ENCODE measurements around the gene MRPS21.
A peak's percentile ranks its signal among the peaks of the same experiment; 100 is the strongest.
"Not testable (repeated sequence)": the region's sequence is repeated elsewhere in the genome, so short reads cannot be mapped to it uniquely, and the experiment has no call there.

The MRPS21 gene

DNA sequence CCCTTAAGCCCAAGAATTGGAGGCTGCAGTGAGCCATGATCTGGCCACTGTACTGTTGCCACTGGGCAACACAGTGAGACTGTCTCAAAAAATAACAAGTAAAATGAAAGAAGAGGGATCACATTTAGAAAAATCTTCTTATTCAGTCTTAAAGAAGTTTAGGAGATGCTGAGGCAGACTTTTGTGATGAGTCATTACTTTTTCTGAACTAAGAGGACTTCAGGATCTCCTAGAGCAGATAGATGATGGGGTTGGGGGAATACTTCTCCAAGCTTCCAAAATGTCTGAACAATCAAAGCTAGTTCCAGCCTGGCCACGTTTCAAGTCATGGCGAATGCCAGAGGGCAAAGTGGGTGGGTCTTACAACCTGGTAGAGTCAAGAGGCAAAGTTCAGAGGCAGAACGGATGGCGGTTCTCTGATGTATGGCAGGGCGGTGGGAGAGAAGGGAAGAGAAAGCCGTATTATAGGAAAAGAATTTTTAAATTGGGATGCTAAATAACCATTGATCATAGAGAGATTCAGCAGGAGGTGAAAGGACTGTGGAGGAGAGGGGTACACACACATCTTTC, 13.4 kb upstream of the MRPS21 start:
- H3K4me3 ChIP-seq (ENCODE audit: low read length): no peak overlapping the region
- DNase-seq (ENCODE audit: low read depth, low spot score): no peak

DNA sequence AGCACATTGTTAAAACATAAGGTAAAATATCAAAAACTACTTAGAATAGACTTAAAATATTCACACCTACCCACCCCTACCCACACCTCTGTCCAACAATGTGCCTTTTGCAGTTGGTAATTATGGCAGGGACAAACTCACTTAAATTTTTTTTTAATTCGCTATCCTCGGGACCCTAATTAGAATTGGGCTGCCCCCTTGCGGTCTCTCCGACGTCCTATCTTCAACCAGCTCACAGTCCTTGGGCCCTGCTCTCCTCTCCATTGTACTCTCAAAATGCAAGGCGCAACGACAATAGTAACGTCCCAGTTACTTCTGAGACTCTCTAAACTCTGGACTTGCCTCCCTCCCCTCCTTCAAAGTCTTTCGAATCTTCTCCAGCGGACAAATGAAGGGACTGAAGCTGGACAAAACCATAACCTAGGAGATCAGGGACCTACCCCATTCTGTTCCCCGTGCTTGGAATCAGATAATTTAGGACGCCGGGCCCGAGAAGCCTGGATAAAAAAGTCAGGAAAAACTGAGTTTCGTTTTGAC, 12.4 kb upstream of the MRPS21 start:
- H3K4me3 ChIP-seq (ENCODE audit: low read length): no peak overlapping the region
- DNase-seq (ENCODE audit: low read depth, low spot score): peak; percentile 34

DNA sequence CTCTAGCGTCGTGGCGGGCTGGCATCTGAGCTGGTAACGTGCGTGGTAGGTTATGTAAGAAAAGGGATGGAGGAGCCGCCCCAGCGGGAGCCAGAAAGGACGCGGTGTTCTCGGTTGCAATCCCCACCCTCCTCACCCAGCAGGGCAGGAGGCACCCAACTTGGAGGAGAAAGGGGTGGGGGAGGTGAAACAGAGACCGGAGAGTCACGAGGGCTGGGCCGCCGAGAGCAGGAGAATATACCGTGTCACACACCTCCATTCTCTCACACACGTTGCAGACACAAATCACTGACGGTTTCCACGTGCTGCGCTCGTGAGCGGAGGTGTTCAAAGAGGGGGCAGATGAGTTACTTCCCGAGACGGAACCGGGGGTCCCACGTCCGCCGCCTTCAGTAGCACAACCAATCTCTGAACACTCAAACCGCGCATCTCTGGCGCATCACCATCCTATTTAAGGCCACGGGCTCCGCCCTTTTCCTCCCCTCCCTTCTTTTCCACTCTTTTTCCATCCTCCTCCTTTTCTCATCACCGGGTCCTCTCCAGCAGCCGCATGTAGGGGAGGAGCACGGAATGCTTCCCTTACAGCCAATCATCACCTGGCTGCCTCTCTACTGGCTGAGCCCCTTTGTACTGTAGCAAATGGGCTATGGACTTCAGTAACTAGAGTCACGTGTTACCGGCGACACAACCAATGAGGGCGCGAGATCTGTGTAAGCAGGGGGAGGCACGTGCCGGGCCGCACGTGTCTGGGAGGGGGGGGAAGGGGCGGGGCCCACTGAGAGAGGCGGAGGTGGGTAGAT, 11.7 kb upstream of the MRPS21 start, which contains the start of gene CIART:
Gene CIART (plus strand): TSS at position 797 of the 800 bp plus-strand sequence. CDS start 714 bp downstream, outside the sequence.
- DNase-seq (ENCODE audit: low read depth, low spot score): peak; percentile 33
- no peak within 1 kb of the TSS for H3K4me3 ChIP-seq (ENCODE audit: low read length)

DNA sequence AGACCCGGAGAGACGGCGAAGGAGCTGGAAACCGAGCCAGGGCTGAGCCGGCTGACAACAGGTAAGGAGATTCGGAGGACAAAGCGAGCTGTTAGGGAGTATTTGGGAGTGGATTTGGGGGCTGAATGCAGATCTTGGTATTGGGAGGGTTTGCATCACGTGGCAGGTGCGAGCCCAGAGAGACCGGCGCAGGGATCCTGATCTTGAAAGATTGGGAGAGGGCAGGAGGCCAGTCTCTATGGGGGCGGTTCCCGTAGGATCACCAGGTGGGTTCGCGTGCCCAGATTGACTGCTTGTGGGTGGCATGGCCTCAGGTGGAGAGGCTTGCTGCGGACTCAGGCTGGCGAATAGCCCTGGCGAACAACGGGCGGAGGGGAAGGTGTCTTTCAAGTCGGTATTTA, 11.1 kb upstream of the MRPS21 start:
- H3K4me3 ChIP-seq (ENCODE audit: low read length): no peak overlapping the region
- DNase-seq (ENCODE audit: low read depth, low spot score): no peak

DNA sequence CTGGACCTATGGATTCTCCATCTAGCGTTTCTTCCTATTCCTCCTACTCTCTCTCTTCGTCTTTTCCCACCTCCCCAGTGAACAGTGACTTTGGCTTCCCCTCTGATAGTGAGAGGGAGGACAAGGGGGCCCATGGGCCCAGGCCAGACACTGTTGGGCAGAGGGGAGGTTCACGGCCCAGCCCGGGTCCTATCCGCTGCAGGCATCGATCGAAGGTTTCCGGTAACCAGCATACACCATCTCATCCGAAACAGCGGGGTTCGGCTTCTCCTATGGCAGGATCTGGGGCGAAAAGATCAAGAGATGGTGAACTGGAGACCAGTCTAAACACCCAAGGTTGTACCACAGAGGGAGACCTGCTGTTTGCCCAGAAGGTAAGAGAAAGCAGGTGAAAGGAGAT, 10.4 kb upstream of the MRPS21 start:
- H3K4me3 ChIP-seq (ENCODE audit: low read length): no peak overlapping the region
- no peak for DNase-seq (ENCODE audit: low read depth, low spot score)

GRCh38 chr1:150288382-150288781, 5.3 kb upstream of the MRPS21 start:
- DNase-seq (ENCODE audit: low read depth, low spot score): no peak
- H3K4me3 ChIP-seq (ENCODE audit: low read length): no peak overlapping the region

DNA sequence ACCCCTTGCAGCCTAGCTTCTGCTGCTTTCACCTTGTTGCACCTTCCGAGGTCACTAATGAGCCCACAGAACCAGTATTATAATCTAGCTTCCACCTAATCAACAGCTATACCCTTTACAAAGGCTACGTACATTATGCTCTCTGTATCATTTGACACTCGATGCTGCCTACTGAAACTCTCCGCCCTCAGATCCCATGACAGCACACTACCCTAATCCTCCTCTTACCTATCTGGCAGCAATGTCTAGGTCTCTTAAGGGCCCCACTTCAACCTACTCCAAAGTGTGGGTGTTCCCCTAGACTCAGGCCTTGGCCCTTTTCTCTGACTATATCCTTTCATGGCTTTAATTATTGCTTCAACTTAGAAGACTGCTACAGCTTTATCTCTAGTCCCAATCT, 4.8 kb upstream of the MRPS21 start:
- DNase-seq (ENCODE audit: low read depth, low spot score): no peak

GRCh38 chr1:150295476-150295875, 1.8 kb downstream of the MRPS21 start:
- H3K4me3 ChIP-seq (ENCODE audit: low read length): no peak overlapping the region
- no peak for DNase-seq (ENCODE audit: low read depth, low spot score)

More for the DNA sequence above, 4.8 kb upstream of the MRPS21 start:
- H3K4me3 ChIP-seq (ENCODE audit: low read length): no peak overlapping the region

GRCh38 chr1:150299716-150300115, 6.1 kb downstream of the MRPS21 start:
- no peak overlapping the region for H3K4me3 ChIP-seq (ENCODE audit: low read length)
- DNase-seq (ENCODE audit: low read depth, low spot score): no peak

DNA sequence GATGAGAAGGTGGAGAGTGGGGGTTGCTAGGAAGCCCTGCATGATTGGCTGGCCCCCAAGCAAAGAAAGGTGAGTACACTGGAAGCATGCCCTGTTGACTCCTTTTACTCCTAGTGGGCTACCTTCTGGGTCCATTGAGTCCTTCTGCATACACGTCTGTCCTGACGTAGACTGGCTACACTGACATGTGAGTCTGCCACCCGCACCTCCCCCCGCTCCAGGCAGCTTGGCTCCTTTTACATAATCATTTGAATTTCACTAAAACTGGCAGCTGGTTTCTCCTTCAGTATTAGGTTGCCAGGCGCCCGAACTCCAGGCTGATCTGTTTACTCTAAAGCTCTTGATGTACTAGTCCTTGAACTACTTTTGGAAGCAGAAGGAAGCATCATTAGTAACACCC, 8.7 kb downstream of the MRPS21 start:
- no peak for DNase-seq (ENCODE audit: low read depth, low spot score)
- no peak overlapping the region for H3K4me3 ChIP-seq (ENCODE audit: low read length)

- no peak overlapping the region for H3K4me3 ChIP-seq (ENCODE audit: low read length)
Observed at GRCh38 chr1:150302902-150303301, 9.2 kb downstream of the MRPS21 start.

DNA sequence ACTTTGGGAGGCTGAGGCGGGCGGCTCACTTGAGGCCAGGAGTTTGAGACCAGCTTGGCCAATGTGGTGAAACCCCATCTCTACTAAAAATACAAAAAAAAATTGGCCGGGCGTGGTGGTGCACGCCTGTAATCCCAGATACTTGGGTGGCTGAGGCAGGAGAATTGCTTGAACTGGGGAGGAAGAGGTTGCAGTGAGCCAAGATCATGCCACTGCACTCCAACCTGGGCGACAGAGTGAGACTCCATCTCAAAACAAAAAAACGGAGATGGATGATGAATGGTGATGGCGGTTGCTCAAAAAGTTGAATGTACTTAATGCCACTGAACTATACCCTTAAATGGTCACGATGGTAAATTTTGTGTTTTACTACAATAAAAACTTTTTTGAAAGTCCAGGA, 14.9 kb downstream of the MRPS21 start:
- not testable (repeated sequence) for DNase-seq (ENCODE audit: low read depth, low spot score); H3K4me3 ChIP-seq (ENCODE audit: low read length)

More at GRCh38 chr1:150302902-150303301, 9.2 kb downstream of the MRPS21 start:
- no peak for DNase-seq (ENCODE audit: low read depth, low spot score)

- DNase-seq (ENCODE audit: low read depth, low spot score): no peak
- no peak overlapping the region for H3K4me3 ChIP-seq (ENCODE audit: low read length)
Observed at GRCh38 chr1:150309758-150310508, 16.3 kb downstream of the MRPS21 start.

DNA sequence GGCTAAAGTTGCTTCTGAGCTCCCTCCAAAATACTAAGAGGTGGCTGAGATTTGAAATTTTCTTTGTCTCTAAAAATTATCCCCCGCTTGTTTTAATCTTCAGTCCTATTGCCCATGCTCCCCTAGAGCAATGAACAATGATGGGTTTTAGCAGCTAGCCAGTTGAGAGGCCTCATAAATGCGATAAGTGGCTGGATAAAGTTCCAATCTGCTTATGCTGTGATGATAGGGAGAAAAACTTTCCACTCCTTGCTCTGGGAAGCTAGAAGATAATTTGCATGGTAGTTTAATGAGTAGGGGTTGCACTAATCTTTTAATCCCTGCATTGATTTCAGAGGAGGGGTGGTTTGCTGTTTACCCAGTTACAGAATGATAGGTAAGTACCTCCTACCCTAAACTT, 18.1 kb downstream of the MRPS21 start:
- H3K4me3 ChIP-seq (ENCODE audit: low read length): no peak overlapping the region
- no peak for DNase-seq (ENCODE audit: low read depth, low spot score)

- not testable (repeated sequence) for H3K4me3 ChIP-seq (ENCODE audit: low read length); DNase-seq (ENCODE audit: low read depth, low spot score)
Observed at GRCh38 chr1:150314691-150315090, 21.0 kb downstream of the MRPS21 start.

GRCh38 chr1:150320667-150320978, 27.0 kb downstream of the MRPS21 start:
- no peak for DNase-seq (ENCODE audit: low read depth, low spot score)
- H3K4me3 ChIP-seq (ENCODE audit: low read length): peak overlapping the region; percentile 88

DNA sequence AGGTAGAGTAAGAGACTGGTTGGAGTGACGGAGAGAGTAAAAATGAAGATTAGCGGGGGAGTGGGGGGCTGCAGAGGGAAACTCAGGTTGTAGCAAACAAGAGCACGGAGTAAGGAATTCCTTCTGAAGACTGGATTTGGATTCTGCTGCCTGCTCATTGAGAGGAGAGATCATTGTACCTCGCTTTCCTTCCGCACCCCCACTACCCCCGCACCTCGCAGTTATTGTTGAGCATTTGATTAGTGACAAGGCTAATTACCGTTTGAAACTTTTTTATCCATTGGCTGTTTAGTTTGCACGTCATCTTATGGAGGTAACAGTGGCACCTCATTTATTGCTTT, 28.1 kb downstream of the MRPS21 start:
- DNase-seq (ENCODE audit: low read depth, low spot score): no peak
- peak overlapping the region; percentile 88 for H3K4me3 ChIP-seq (ENCODE audit: low read length)

DNA sequence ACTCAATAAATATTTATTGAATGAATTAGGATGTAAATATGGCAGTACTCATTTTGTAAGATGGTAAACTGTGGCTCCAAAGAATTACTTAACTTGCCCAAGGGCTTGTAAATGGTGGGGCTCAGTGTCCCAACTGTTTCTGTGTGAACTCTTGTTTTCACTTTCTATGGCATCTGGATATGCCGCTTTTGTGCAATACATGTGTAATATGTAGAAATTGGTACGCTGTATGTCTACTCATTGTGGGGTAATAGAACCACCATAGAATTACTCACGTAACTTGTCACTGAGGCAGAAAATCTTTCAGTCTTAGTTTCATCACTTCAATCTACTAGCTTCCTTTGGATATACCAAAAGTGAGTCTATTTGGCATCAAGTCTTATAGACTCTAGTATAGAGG, 28.6 kb downstream of the MRPS21 start:
- peak overlapping the region; percentile 88 for H3K4me3 ChIP-seq (ENCODE audit: low read length)
- no peak for DNase-seq (ENCODE audit: low read depth, low spot score)

GRCh38 chr1:150332651-150333290, 39.1 kb downstream of the MRPS21 start:
- DNase-seq (ENCODE audit: low read depth, low spot score): no peak
- H3K4me3 ChIP-seq (ENCODE audit: low read length): no peak overlapping the region

DNA sequence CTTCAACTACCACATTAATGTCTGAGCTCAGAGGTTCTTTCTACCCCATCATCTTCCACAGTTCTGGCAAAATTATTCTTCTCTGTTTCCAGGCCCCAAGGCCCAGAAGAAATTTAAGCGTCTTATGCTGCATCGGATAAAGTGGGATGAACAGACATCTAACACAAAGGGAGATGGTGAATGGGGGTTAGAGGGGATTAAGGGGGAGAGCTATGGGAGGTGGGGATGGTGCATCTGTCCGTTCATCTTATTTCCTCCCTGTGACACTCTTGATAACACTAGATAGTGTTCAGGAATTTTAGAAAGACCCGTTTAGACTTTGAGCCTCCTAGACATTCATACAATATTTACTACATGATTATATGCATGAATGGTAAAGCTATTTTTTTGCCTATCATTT, 52.7 kb downstream of the MRPS21 start:
- no peak overlapping the region for H3K4me3 ChIP-seq (ENCODE audit: low read length)
- no peak for DNase-seq (ENCODE audit: low read depth, low spot score)
